IPS-NIHi11 (cell line): Measurements from ENCODE around the gene ORM1.
"Not testable (repeated sequence)": the region's sequence is repeated elsewhere in the genome, so short reads cannot be mapped to it uniquely, and the experiment has no call there.

Source experiments
- DNase-seq: peaks from one replicate; pipeline ENCODE4 v3.0.0; 2012; ENCODE audit warnings: mixed read lengths, low spot score

ORM1 gene

DNA sequence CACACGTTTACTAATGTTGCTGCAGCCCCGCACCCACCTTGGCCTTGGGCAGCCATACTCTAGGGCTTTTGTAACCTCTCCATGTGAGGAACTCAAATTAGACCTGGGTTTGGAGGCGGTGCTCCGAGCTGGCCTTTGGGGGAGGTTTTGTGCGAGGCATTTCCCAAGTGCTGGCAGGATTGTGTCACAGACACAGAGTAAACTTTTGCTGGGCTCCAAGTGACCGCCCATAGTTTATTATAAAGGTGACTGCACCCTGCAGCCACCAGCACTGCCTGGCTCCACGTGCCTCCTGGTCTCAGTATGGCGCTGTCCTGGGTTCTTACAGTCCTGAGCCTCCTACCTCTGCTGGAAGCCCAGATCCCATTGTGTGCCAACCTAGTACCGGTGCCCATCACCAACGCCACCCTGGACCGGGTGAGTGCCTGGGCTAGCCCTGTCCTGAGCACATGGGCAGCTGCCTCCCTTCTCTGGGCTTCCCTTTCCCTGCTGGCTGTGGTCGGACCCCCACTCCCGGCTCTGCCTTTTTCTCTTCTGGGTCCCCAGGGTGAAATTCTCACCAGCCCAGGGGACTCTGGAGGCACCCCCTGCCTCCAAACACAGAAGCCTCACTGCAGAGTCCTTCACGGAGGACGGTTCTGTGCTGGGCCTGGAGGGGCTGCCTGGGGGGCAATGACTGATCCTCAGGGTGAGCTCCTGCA is at the start of gene ORM1:
Gene ORM1 (plus strand): TSS at position 268 of the 701 bp plus-strand sequence. CDS start 36 bp downstream, at position 304.
- not testable (repeated sequence) for DNase-seq

DNA sequence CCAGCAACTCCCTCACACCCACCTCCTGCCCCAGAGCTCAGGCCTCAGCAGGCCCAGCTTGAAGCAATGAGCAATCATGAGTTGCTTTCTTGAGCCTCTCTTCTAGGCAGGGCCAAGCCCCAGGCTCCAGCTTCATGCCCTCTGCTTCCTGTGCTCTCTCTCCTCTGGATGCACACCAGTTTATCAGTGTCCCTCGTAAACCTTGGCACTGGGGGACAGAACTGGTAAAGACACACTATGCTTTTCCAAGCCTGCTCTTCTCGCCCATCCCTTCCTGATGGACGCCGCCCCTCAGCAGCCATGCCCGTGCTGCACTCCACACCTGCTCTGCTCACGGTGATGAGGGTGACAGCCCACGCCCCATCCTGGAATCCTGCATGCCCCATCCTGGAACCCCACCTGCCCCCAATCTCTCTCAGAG is 49.4 kb upstream of the ORM1 start:
- no peak for DNase-seq

DNA sequence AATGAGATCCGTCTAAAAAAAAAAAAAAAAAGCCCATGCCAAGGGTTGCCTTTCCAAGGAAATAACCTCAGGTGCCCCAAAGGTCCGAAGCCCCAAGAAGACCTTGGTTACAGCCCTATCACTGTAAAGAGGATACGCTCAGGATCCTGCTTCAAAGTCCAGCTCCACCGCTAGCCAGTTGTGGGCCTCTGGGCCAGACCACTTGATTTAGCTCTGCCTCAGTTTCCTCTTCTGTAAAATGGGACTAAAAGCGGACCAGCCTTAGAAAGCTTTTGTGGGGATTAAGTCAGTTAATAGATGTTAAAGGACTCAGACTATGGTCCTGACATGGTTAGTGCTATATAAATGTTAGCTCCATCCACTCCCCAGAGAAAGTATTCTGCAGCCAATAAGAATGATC is 48.7 kb upstream of the ORM1 start:
- DNase-seq = no peak

DNA sequence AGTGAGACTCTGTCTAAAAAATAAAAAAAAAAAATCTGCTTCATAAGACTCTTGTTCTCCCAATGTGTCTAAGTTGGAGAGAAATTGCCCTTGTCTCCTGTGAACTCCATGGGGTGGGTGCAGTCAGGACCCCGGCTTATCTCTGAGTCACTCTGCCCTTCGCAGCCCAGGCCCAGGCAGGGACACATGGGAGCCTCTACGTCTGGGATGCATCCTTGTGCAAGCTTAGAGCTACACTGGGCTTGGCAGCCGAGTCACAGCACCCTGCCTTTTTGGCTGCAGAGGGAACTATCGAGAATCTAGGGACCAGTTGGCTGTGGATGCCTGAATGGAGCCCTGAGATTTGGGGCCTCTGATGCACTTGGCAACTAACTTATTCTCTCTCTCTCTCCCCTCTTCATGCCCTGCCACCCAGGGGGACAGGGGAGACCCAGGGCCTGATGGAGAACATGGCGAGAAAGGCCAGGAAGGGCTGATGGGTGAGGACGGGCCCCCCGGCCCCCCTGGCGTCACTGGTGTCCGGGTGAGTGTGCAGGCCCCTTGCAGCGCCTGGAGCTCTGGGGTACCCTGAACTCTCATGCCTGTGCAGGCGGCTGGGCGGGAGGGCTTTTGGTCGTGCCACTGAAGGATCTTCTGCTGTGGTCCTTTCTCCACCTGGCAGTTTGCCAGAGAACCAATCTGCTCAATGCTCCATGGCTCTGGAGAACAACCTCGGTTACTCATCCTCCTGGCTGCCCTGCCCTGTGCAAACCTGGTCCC is 47.5 kb upstream of the ORM1 start:
- DNase-seq = no peak

DNA sequence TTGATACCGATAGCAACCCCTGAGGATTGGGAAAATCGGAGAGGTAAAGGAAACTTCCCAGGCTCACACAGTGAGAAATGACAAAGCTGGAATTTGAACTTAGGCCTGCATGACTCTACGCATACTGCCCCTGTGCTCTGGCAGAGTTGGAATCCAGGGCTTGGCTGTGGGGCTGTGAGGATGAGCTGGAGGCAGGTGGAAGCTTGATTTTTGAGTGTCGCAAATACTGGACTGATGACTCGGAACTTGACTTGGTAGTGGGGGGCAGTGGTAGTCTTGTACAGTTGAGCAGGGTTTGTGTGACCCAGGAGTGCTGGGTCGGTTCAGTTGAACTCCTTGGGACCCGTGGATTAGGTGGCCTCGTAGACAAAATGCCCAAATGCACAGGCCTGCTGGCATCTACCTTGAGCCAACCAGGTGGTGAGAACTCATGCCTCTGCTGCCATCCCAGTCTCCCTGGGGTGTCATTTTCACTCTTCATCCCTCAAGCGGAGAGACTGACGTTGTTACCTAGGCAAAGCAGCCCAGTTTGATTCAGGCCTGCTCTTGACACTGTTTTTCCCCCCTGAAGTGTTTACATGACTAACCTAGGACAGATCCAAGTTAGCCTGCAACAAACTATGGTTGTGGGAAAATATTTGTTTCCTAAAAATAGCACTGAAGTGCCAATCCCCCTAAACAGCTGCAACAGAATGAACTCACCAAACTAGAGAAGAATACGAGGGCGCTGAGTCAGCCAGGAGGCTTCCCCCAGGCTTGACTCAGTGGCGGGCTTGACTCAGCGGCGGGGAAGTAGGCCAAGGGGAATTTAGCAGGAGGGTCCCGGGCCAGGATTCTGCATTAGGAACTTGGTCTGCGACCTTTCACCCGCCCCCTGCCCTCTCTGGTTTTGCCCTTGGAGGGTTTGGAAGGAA is 45.7 kb upstream of the ORM1 start:
- DNase-seq = no peak

GRCh38 chr9:114278356-114278755 is 44.5 kb upstream of the ORM1 start:
- DNase-seq = no peak

DNA sequence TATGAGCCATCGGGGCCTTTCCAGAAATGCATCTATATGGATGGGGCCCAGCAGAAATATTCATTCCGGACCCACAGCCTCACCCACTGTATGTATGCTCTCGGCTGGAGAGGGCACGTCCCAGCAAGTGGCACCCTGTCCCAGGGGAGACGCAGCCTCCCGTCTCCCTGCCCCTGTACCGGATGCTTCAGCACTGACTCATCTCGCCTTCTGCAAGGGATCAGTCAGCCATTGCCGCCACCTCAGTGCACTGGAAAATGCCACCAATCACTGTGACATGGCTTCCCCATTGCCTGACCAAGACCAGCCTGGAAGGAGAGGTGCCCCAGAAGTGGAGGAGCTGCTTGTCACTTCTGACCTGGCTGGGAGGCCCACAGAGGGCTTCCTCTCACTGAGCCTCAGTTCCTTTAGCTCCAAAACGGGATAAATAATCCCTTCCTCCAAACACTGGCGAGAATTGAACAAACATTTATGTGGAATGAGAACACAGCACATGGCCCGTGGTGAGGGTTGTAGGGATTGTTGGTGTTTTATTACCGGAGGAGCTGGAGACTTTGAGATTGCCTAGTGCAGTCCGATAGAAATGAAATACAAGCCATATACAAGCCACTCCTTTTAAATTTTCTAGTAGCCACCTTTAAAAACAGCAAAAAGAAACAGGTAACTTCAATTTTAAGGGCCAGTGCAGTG is 43.9 kb upstream of the ORM1 start:
- no peak for DNase-seq

GRCh38 chr9:114279693-114280092 is 43.2 kb upstream of the ORM1 start:
- DNase-seq = no peak

DNA sequence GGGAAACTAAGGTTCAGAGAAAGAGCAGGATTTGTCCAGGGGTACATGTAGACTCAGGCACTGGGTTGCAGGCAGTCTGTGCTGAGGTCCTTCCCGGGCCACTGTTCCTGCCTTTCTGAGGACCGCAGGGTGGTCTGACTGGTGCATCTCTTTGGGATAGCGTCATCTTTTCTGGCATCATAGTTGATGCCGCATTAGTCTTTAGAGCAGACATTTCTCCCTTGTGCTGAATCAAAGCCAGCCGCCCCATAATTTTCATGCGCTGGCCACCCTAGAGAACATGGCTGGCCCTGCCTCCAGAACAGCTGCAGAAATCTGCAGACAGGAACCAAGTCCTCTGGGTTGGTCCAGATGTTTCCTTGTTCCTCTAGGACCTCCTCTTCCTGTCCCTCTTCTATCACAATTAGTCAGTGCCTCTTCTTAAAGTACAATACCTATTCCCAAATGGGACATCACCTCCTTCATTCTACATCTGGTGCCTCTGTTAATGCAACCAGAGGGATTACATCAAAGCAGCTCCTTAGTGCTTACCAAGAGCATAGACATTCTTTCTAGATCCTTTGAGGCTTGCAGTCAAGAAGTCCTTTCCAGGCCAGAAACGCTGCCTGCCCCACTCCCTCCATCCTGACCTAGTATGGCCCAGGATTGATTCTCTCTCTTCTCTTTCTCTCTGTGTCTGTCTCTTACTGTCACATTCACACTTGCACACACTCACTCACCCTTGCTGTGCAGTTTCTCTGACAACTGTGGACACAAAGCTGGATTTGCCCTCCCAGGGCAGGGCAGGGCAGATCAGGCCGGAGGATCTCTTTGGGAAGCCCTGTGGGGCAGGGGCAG is 42.0 kb upstream of the ORM1 start:
- no peak for DNase-seq

DNA sequence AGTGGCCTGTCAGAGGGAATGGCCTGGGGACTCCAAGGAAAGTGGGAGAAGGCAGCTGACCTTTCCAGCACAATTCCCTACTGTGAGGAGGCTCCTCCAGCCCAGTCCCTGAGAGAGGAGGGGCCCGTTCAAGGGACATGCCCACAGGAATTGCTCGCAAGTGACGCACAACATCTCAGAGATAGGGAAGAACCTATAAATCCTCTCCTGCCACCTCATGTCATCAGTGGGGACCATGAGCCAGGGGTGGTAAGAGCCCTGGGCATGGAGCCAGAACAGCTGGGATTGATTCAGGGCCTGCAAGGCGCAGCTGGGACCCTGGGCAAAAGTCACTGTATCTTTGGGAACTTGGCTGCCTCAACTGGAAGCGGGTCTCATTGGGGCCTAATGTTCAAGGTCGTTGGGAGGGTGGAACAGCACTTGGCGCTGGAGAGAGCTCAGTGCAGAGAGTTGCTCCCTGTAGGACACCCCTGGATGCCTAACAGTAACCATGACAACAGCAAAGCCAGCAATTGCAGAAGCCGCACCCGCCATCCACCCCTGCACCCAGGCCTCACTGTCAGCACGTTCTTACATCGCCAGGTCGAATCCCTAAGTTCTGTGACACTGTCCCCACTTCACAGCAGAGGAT is 41.3 kb upstream of the ORM1 start:
- DNase-seq = no peak

- no peak for DNase-seq
Observed at GRCh38 chr9:114282104-114282485, 40.8 kb upstream of the ORM1 start.

DNA sequence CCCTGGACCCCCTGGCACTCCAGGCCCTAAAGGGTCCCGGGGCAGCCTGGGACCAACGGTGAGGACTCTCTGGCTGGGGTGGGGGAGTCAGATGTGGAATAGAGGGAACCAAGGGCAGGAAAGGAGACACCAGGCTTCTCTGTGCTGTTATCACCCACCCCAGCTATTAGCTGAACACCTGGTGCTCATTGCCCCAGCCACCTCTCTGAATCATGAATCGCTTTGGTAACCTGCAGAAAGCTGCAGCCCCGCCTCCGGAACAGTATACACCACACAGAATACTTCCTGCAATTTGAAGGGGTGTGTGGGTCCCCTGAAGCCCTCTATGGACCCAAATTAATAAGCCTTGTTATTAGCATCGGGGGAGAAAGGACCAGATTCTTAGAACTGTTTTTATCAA is 40.4 kb upstream of the ORM1 start:
- no peak for DNase-seq

- DNase-seq = no peak
Observed at GRCh38 chr9:114282926-114283325, 40.0 kb upstream of the ORM1 start.

- DNase-seq = no peak
Observed at GRCh38 chr9:114283551-114284111, 39.3 kb upstream of the ORM1 start.

GRCh38 chr9:114284316-114285060 is 38.4 kb upstream of the ORM1 start:
- no peak for DNase-seq

DNA sequence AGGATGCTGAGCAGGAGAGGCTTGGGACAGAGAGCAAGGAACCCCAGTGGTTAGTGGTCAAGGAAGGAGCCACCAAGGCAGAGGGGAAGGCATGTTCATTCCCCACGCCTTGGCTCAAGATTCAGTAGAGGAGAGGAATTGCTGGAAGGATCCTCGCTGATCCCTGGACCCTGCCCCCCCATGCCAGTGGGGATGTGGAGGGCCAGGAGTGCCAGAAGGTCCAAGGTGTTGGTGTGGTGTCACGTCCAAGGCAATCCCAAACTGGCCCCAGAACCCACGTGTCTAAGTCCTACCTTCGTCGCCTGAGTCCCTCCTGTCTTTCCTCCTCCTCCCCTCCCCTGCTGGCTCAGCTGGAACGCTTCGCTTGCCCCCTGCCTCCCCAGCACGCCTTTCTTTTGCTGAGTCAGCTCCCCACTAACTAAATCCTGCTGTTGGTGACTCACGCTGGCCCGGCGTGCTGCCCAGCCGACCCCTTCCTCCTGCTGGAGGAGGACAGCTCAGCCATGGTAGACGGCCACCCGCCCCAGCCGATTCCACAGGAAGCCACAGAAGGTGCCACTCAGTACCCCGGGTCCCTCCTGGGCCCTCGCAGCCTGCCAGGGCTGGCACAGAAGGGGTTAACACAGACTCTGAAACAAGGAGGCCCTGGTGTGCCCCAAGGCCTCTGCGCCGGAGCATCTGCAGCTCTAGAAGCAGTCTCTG is 37.6 kb upstream of the ORM1 start:
- DNase-seq = no peak

DNA sequence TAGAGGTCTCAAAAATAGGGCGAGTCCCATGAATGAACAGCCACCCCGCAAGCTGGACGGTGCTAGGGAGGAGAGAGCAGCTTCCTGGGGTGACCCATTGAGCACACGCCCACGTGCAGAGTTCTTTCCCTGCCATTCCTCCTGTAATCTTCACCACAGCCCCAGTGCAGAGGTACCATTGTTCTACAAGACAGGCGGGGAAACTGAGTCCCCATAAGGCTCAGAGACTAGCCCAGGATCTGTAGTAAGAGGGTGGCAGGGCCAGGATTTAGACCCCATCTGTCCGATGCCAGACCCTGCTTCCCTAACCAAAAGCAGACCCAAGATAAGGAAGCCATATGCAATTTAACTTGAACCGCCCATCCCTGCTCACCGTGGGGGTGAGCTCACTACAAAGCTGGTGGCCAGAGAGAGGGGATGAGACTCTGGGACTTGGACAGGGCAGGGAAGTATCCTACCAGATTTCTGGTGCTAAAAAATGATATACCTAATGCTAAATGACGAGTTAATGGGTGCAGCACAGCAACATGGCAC is 36.7 kb upstream of the ORM1 start:
- no peak for DNase-seq

GRCh38 chr9:114287001-114287762 is 35.7 kb upstream of the ORM1 start:
- no peak for DNase-seq
